Measurements from ENCODE around the gene OOSP4B.

GRCh38 chr11:60080535-60080934 lies 63.6 kb downstream of the OOSP4B start:
- no peak for TF ChIP-seq CTCF (conservative IDR thresholded peaks at IDR 0.05; ENCODE audit: low read depth, low read length)
- no peak for TF ChIP-seq EZH2 (IDR thresholded peaks at IDR 0.05; ENCODE audit: borderline replicate concordance, low read depth, low read length, poor library complexity, severe bottlenecking)

Measured in A673 (cell line).